Right kidney (tissue), 1 donor: Measurements from ENCODE around the gene C1QTNF1.
"Not testable (repeated sequence)": the region's sequence is repeated elsewhere in the genome, so short reads cannot be mapped to it uniquely, and the experiment has no call there.

Experiments
- DNase-seq: peaks from one replicate; pipeline ENCODE4 v3.0.0-alpha.2; 2016

C1QTNF1 gene

GRCh38 chr17:79023180-79023705, 726 bp upstream of the C1QTNF1 start:
- DNase-seq, result no peak

DNA sequence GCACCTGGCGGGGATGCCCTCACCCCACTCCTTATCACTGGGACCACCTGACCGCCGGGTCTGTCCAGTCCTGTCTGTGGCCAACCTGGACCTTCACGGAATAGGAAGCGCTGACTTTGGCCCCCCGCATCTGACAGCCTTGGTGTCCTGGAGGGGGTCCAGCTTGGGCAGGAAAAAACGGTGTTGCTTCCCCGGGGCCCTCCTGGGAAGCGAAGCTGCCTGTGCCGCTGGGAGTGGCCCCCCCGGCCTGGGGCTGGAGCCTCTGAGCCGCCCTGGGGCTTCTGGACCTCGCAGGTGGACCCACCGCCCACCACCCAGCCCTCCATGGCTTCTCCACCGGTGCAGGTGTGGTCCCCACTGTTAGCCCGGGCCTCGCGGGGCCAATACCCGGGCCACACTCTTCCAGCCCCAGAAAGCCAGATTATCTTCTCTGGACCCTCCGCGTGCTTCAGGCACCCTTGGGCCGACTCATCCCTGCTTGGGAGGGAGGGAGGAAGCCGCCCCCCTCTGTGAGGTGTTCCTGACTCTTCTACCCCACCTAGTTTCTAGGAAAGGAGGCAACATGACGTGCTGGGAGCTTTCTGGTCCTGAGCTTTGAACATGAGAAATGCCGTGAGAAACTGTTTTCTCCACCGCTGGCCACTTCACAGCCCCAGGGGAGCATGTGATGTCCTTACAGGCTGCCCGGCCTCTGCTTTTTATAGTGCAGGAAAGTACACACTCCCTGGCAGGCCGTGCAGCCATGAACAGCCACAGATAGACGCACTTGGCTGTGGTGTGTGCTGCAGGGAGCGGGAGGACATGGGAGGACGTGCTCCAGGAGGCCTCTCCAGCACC, 1.1 kb downstream of the C1QTNF1 start:
- no peak for DNase-seq

DNA sequence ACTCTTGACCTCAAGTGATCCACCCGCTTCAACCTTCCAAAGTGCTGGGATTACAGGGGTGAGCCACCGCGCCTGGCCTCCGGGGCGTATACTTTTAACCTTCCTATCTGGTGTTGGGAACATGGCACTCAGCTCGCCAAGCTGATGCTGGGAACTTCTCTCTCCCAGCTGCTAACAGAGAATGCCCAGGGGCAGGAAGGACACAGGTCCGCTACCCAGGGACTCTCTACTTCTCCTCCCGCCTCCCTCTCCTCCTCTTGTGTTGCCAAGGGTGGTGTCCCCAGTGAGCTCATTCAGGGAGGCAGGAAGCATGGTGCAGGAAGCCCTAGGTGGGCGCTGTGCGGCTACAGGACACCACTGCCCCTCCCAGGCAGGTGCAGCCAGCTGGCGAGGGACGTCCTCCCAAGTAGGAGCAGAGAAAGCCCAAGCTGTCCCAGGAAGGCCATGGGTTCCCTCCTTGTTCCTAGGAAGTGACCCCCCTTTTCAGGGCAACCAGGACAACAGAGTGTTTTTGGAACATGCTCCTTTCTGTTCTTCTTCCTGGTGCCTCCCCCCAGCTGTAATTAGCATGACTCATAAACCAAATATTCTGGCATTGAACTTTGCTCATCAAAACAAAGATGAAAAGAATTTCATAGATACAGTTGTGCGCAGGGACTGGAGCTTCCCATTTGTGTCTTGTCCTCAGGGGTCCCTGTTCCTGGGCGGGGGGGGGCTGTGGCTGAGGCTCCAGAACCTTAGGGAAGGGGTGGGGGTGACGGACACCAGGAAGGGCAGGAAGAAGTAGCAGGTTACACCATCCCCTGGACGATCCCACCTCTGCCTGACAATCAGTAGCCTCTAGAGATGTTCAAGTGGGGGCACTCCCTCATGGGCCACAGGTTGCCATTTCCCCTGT, 2.7 kb downstream of the C1QTNF1 start:
- DNase-seq, result no peak

DNA sequence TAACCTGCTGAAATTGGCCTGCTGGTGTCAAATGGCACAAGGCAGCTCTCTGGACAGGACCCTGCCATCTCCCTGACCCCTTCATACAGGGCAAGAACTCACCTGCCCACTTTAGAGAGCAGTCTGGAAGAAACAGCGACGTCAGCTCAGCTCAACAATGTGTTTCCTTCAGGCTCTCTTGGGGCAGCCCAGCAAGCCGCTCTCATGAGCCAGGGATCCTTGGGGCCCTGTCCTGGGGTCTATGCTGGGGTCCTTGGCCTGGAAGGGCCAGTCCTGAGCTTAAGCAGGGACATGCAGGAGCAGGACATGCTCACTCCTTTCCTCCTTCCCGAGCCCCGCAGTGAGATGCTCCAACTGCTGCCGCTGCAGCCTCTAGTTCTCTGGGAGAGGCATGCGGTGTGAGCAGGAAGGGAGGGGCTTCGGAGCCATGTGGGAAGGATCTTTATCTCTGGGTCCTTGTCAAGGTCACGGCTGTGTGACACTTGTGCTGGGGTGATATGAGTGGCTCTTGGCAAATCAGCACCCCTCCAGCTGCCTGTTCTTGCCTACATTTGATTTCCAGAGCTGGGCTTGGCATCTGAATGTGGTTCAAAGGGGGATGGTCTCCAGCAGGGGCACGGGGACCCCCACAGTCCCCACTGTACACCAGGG, 3.4 kb downstream of the C1QTNF1 start:
- DNase-seq, result no peak

GRCh38 chr17:79027925-79028491, 4.0 kb downstream of the C1QTNF1 start:
- no peak for DNase-seq

DNA sequence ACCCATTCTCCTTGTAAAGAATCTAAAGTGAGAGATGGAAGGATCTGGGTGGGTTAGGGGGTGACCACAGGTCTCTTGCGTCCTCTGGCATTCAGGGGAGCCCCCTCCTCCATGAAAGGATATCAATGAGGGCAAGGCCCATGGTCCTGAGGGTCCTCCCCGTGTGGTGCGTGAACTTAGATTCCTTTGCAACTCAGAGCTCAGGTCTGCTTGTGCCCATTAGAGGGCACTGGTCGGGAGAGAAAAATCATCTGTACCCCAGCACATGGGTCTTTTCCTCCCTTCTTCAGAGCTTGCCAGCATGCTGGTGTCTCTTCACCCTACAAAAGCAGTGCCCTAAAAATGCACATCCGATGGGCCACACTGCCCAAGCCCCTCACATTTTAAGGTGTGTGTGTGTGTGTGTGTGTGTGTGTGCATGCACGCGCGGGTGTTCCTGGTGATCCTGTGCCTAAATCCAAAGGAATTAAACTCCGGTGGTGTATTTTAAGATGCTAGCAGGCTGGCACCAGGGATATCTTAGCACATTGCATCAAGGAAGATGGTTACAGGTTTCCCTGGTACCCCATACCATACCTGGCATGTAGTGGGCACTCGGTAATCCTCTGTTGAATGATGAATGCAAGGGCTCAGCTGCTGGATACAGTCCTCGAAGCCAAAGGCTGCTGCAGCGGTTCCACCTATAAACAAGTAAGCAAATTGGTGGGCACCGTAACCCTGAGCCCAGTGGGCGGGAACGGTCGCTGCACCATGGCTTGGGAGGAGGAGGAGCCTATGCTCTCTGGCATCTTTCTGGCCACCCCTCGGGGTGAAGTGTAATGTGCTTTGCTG, 4.7 kb downstream of the C1QTNF1 start:
- DNase-seq, result no peak

GRCh38 chr17:79029327-79030009, 5.5 kb downstream of the C1QTNF1 start:
- DNase-seq, result no peak

- DNase-seq, result not testable (repeated sequence)
Observed at GRCh38 chr17:79030636-79031035, 6.7 kb downstream of the C1QTNF1 start.

DNA sequence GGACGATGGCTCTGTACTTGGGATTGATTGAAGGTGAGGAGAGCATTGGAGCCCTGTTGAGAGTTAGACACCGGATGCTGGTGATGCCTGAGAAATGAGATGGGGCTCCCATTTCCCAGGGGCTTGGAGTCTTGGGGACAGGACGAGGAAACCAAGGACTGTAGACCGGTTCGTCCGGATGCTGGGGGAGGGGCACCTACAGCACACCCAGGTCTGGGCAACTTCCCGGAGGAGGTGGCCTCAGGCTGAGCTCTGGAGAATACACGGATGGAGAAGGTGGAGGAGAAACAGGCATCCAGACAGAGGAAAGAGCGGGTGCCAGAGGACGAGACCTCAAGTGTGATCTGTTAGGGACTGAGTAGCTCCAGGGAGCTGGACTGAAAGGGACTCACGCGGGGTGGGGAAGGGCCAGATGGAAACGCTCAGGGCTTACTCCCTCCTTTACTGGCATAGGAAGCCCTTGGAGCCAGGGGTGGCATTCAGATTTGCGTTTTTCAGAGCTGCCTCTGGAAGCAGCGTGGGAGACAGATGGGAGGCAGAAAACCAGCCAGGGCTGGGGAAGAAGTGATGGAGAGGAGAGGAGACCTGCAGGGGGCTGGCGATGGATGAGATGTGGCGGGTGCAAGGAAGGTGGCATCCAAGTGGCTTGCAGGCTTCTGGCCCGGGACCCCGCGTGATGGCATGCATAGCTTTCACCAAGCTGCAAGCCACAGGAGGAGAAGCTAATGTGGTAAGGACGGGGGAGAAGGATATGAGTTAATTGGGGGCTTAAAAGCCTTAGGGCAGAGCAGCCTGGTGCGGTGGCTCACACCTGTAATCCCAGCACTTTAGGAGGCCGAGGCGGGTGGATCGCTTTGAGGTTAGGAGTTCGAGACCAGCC, 8.3 kb downstream of the C1QTNF1 start:
- DNase-seq, result no peak

DNA sequence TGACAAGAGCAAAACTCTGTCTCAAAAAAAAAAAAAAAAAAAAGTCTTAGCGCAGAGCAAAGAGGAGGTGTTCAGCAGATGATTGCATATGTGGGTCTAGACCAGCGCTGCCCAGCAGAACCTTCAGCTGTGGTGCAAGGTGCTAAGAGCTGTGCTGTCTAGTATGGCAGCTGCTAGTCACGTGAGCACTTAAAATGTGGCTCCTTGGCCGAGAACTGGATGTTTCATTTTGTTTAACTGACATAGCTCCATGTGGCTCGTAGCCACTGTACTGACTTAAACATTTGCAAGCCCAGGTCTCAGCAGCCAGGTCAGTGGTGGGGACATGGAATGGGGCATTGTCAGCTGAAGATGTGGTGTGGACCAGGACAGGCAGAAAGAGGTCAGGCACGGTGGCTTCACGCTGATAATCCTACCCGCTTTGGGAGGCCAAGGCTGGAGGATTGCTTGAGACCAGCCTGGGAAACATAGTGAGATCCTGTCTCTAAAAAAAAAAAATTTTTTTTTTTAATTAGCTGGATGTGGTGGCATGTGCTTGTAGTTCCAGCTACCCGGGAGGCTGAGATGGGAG, 9.2 kb downstream of the C1QTNF1 start:
- DNase-seq, result no peak

GRCh38 chr17:79033741-79034501, 10.0 kb downstream of the C1QTNF1 start:
- DNase-seq, result no peak

DNA sequence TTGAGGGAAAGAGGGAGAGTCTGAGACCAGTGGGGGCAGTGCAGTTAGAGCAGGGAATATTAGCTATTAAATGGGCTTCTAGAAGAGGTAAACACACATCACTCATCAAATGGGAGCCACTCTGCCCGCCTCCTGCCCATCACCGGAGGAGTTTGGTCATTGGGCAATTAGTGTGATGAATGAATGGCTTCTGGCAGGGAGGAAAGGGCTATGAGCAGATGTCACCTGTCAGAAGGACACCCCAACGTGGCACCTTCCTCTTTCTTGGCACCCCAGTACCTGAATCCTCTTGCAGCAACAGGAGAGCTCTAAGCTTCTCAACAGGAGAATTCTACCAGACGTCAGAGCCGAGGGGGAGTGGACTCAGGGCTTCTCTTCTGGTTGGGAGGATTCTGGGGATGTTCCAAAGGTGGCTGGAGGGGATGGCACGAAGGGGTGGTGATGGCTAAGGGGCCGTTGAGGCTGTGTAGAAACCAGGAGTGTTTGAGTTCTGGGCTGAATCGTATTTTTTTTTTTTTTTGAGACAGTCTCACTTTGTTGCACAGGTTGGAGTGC, 11.0 kb downstream of the C1QTNF1 start:
- no peak for DNase-seq

DNA sequence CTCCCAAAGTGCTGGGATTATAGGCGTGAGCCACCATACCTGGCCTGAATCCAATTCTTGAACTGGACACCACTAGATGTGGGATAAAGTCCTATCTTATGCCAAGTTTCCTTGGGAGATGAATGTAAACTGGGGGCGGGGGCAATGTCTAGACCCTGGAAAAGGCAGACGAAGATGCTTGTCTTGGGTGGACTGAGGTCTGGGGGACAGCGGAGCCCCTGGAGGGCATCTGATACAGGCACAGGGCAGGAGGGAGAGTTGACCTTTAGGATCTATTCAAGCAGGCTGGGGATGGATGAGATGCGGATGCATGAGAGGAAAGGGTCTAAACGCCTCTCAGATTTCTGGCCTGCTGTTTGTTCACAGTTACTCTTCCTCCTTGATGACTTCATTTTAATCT, 11.7 kb downstream of the C1QTNF1 start:
- DNase-seq, result no peak

- DNase-seq, result no peak
Observed at GRCh38 chr17:79036181-79036580, 12.2 kb downstream of the C1QTNF1 start.

GRCh38 chr17:79036596-79036995, 12.6 kb downstream of the C1QTNF1 start:
- no peak for DNase-seq

DNA sequence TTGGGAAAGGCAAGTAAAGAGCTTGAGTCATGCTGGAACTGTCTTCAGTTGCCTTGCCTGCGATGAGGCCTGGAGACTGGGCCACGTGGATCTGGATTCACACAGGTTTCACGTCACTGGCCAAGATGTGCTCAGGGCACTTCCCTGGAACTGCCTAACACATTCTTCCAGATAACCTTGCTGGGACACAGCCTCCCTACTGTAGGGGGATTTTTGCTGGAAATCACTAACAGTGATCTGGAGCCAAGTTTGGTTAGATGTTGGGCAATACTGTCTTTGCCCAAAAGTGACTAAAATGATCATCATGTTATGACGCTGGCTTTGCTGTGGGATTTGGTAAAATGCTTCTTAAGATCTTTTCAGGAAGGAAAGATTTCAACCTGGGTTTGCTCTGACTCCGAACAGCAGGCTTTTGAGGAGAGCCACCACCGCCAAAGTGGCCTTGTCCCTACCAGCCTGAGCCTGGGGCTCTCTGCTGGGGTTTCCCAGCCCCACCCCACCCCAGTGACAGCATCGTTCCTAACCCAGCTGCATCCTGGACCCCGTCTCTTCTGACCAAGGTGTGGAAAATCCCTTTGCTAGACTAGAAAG, 14.7 kb downstream of the C1QTNF1 start:
- no peak for DNase-seq

DNA sequence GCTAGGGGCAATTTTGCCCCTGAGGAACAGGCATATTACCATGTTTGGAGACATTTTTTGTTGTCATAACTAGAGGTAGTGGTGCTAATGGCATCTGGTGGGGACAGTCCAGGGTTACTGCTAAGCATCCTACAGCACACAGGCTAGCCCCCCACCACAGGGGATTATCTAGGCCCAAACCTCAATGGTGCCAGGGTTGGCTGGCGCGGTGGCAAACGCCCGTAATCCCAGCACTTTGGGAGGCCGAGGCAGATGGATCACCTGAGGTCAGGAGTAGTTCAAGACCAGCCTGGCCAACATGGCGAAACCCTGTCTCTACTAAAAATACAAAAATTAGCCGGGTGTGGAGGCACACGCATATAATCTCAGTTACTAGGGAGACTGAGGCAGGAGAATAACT, 15.2 kb downstream of the C1QTNF1 start:
- DNase-seq, result no peak

DNA sequence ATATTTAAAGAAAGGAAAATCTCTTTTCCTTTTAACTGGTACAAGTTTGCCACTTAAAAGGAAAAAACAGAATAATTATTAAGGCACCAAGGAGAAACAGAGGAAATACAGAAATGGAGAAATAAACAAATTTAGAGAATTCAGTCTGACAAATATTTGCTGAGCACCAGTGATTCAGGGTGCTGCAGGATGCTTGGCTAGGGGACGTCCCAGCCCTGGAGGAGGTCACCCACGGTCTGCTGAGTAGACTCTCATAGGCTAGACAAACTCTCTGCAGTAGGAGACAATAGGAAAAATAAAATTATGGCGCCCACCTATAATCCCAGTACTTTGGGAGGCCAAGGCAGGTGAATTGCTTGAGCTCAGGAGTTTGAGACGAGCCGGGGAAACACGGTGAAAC, 15.9 kb downstream of the C1QTNF1 start:
- no peak for DNase-seq
